ENCODE results near the gene INTS6L. TPM values are rescaled to one million over a fixed set of nuclear protein-coding genes. Genes with fewer than 3 reads are reported as not detected.
"Not testable (repeated sequence)": the region's sequence is repeated elsewhere in the genome, so short reads cannot be mapped to it uniquely, and the experiment has no call there.

The INTS6L gene
- total RNA-seq, 2 experiments from 2014 or later: 26.7 to 30.5 TPM

DNA sequence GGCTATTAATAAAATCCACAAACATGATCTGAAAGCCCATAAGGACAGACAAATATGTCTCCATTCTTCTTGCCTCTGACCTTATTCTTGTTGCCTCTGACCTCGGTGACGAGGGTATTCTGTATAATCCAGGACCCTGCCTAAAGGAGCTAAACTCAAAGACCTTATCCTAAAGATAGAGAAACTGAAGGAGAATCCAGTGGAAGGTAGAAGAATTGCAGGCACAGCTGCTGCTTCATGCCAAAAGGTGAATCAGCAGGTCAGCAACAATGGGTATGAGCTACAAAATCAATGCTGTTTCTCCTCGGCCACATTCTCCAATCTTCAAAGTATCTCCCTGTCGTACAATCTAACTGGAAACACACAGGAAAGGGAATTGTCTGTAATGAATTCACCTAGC lies 71.4 kb downstream of the INTS6L start:
- CTCF ChIA-PET: no interaction called here
- H3K36me3 Mint-ChIP-seq (ENCODE audit: low read depth): no peaks in the 10 kb centered on the region

DNA sequence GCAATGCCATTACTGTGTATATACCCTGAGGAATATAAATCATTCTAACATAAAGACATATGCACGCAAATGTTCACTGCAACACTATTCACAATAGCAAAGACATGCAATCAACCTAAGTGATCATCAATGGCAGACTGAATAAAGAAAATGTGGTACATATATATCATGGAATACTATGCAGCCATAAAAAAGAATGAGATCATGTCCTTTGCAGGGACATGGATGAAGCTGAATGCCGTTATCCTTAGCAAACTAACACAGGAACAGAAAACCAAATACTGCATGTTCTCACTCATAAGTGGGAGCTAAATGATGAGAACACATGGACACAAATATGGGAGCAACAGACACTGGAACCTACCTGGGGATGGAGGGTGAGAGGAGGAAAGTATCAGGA lies 73.6 kb downstream of the INTS6L start:
- not testable (repeated sequence) for ATAC-seq (ENCODE audit: poor library complexity); H3K27ac Mint-ChIP-seq; H3K36me3 Mint-ChIP-seq (ENCODE audit: low read depth)

More for the DNA sequence above, 71.4 kb downstream of the INTS6L start:
- DNase-seq (no peak), ATAC-seq (ENCODE audit: poor library complexity) (no peak)
- POLR2A ChIA-PET: no interaction called here
- Histone ChIP-seq H3K4me3 (ENCODE audit: low read length) (no peak overlapping the region), H3K27ac (ENCODE audit: low read depth in 1 of 2, low read length in 2 of 2) (no peak overlapping the region), H3K36me3 (ENCODE audit: insufficient read depth, low read length) (no peaks in the 10 kb centered on the region), H3K4me1 (ENCODE audit: insufficient read depth, low read length) (no peaks in the 10 kb centered on the region), H3K27me3 (ENCODE audit: control insufficient read depth in 1 of 2, insufficient read depth in 2 of 2, low read length in 2 of 2) (no peaks in the 10 kb centered on the region), H3K9me3 (ENCODE audit: control insufficient read depth in 1 of 2, insufficient read depth in 1 of 2, low read length in 2 of 2) (no peaks in the 10 kb centered on the region)
- TF ChIP-seq, protein P1, sequence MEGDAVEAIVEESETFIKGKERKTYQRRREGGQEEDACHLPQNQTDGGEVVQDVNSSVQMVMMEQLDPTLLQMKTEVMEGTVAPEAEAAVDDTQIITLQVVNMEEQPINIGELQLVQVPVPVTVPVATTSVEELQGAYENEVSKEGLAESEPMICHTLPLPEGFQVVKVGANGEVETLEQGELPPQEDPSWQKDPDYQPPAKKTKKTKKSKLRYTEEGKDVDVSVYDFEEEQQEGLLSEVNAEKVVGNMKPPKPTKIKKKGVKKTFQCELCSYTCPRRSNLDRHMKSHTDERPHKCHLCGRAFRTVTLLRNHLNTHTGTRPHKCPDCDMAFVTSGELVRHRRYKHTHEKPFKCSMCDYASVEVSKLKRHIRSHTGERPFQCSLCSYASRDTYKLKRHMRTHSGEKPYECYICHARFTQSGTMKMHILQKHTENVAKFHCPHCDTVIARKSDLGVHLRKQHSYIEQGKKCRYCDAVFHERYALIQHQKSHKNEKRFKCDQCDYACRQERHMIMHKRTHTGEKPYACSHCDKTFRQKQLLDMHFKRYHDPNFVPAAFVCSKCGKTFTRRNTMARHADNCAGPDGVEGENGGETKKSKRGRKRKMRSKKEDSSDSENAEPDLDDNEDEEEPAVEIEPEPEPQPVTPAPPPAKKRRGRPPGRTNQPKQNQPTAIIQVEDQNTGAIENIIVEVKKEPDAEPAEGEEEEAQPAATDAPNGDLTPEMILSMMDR (IDR thresholded peaks at IDR 0.05): no peak
- intact Hi-C loops (cut with DNase I, micrococcal nuclease): no loop called here
- no peaks in the 10 kb centered on the region for H3K9me3 Mint-ChIP-seq
- no peaks in the 10 kb centered on the region for H3K4me1 Mint-ChIP-seq (ENCODE audit: low read depth)
- H3K4me3 Mint-ChIP-seq: no peak overlapping the region
- no peak overlapping the region for H3K27ac Mint-ChIP-seq
- H3K27me3 Mint-ChIP-seq: peaks cover 10% of the 10 kb centered on the region

DNA sequence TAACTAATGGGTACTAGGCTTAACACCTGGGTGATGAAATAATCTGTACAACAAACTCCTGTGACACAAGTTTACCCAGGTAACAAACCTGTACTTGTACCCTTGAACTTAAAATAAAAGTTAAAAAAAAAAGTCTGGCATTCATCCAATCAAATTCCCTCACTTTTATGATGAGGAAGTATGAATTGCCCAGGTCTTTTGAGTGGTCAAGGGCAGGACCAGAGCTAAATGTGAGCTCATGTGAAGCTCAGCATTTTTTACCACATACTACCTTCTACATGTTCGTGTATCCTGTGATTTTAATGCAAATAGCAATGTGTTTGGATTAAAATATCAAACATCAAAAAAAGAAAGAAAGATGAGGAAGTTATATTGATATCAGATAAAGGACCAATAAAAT lies 74.0 kb downstream of the INTS6L start:
- H3K4me1 ChIP-seq (ENCODE audit: insufficient read depth, low read length); ATAC-seq (ENCODE audit: poor library complexity); intact Hi-C loops (cut with DNase I, micrococcal nuclease); POLR2A ChIA-PET; H3K4me3 ChIP-seq (ENCODE audit: low read length); H3K4me3 Mint-ChIP-seq; H3K27me3 ChIP-seq (ENCODE audit: control insufficient read depth in 1 of 2, insufficient read depth in 2 of 2, low read length in 2 of 2); H3K36me3 ChIP-seq (ENCODE audit: insufficient read depth, low read length); H3K27ac Mint-ChIP-seq; H3K27ac ChIP-seq (ENCODE audit: low read depth in 1 of 2, low read length in 2 of 2); H3K9me3 ChIP-seq (ENCODE audit: control insufficient read depth in 1 of 2, insufficient read depth in 1 of 2, low read length in 2 of 2); H3K36me3 Mint-ChIP-seq (ENCODE audit: low read depth); CTCF ChIA-PET; H3K9me3 Mint-ChIP-seq; DNase-seq; H3K4me1 Mint-ChIP-seq (ENCODE audit: low read depth): not testable (repeated sequence)
- peaks cover 10% of the 10 kb centered on the region for H3K27me3 Mint-ChIP-seq

More for the DNA sequence above, 73.6 kb downstream of the INTS6L start:
- DNase-seq; H3K27ac ChIP-seq (ENCODE audit: low read depth in 1 of 2, low read length in 2 of 2); H3K4me3 Mint-ChIP-seq; POLR2A ChIA-PET; H3K4me1 Mint-ChIP-seq (ENCODE audit: low read depth); H3K9me3 Mint-ChIP-seq; CTCF ChIA-PET; intact Hi-C loops (cut with DNase I, micrococcal nuclease); H3K4me1 ChIP-seq (ENCODE audit: insufficient read depth, low read length); H3K36me3 ChIP-seq (ENCODE audit: insufficient read depth, low read length); H3K9me3 ChIP-seq (ENCODE audit: control insufficient read depth in 1 of 2, insufficient read depth in 1 of 2, low read length in 2 of 2); H3K4me3 ChIP-seq (ENCODE audit: low read length); H3K27me3 ChIP-seq (ENCODE audit: control insufficient read depth in 1 of 2, insufficient read depth in 2 of 2, low read length in 2 of 2): not testable (repeated sequence)
- peaks cover 10% of the 10 kb centered on the region for H3K27me3 Mint-ChIP-seq

DNA sequence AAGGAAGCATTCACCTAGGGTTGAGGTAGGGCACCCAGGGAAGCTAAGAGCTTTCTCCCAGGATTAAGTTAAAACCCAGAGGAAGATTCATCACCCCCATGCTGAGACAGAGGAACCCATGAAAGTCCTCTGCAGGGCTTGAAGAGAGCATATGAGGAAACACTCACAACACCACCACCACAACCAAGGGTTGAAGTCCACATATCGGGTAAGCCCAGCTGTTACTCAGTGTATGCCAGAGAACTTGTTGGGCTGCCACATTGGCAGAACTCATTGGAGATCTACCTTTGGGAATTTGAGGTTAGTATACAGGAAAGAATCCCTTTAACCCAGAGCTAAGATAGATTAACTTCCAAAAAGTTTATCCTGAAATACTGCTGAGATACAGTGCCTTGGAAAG lies 75.1 kb downstream of the INTS6L start:
- Histone ChIP-seq H3K4me3 (ENCODE audit: low read length) (no peak overlapping the region), H3K27me3 (ENCODE audit: control insufficient read depth in 1 of 2, insufficient read depth in 2 of 2, low read length in 2 of 2) (no peaks in the 10 kb centered on the region), H3K4me1 (ENCODE audit: insufficient read depth, low read length) (no peaks in the 10 kb centered on the region), H3K9me3 (ENCODE audit: control insufficient read depth in 1 of 2, insufficient read depth in 1 of 2, low read length in 2 of 2) (no peaks in the 10 kb centered on the region), H3K27ac (ENCODE audit: low read depth in 1 of 2, low read length in 2 of 2) (no peak overlapping the region), H3K36me3 (ENCODE audit: insufficient read depth, low read length) (no peaks in the 10 kb centered on the region)
- DNase-seq (no peak), ATAC-seq (ENCODE audit: poor library complexity) (no peak)
- H3K36me3 Mint-ChIP-seq (ENCODE audit: low read depth): no peaks in the 10 kb centered on the region
- POLR2A ChIA-PET: no interaction called here
- H3K9me3 Mint-ChIP-seq: no peaks in the 10 kb centered on the region
- CTCF ChIA-PET: no interaction called here
- no peak overlapping the region for H3K27ac Mint-ChIP-seq
- intact Hi-C loops (cut with DNase I, micrococcal nuclease): no loop called here
- no peak overlapping the region for H3K4me3 Mint-ChIP-seq
- peaks cover 10% of the 10 kb centered on the region for H3K27me3 Mint-ChIP-seq
- no peaks in the 10 kb centered on the region for H3K4me1 Mint-ChIP-seq (ENCODE audit: low read depth)
- TF ChIP-seq, protein P1 (IDR thresholded peaks at IDR 0.05): no peak
